PC-3 (cell line): ENCODE data around the gene PDSS1. TPM values are rescaled to one million over a fixed set of nuclear protein-coding genes. Genes with fewer than 3 reads are reported as not detected.

ENCODE experiments used
- ATAC-seq: fragments of 200-7000 bp; cut with Tn5 transposase; 2 replicates; pipeline ENCODE4 v1.9.1; 2020; ENCODE audit warnings: mild to moderate bottlenecking, moderate library complexity
- BruUV-seq: library from RNA; stranded (reverse); fragments of 400-500 nt; replicated peaks from 2 replicates; lab custom pipeline; 2021; lab: Mats Ljungman, UMichigan
- CTCF ChIA-PET: fragments of 300-600 bp; sonication (Branson Sonifier 250); formaldehyde crosslinking; loops from one replicate; lab custom pipeline; 2022; ENCODE audit warnings: antibody characterized with exemption; lab: Charles Lee
- POLR2A ChIA-PET: fragments of 300-600 bp; sonication (Branson Sonifier 250); formaldehyde crosslinking; loops from one replicate; lab custom pipeline; 2022; ENCODE audit warnings: antibody characterized with exemption; ENCODE audit not compliant: unreplicated experiment; lab: Charles Lee
- DNase-seq: peaks from one replicate; pipeline ENCODE4 v3.0.0-alpha.2; 2015
- H2AFZ ChIP-seq: fragments of 300-600 bp; sonication (generic); 2 replicates; pipeline ENCODE4 v1.6.0; 2016; ENCODE audit warnings: antibody characterized with exemption, low read length
- H3F3A ChIP-seq: fragments of 300-600 bp; sonication (generic); one replicate; pipeline ENCODE4 v1.6.0; 2017; ENCODE audit warnings: antibody characterized with exemption, low read length, control low read depth, mild to moderate bottlenecking; ENCODE audit not compliant: unreplicated experiment
- H3K27ac ChIP-seq: fragments of 300-600 bp; sonication (generic); 2 replicates; pipeline ENCODE4 v1.5.1; 2016; ENCODE audit warnings: mild to moderate bottlenecking, low read length
- H3K27me3 ChIP-seq: fragments of 300-600 bp; sonication (generic); 2 replicates; pipeline ENCODE4 v1.6.1; 2016; ENCODE audit warnings: low read length, mixed read lengths
- H3K36me3 ChIP-seq: fragments of 300-600 bp; sonication (generic); 2 replicates; pipeline ENCODE4 v1.6.1; 2016; ENCODE audit warnings: low read depth, mixed run types, low read length, mixed read lengths
- H3K4me1 ChIP-seq: fragments of 300-600 bp; sonication (generic); 2 replicates; pipeline ENCODE4 v1.5.1; 2016; ENCODE audit warnings: low read length; ENCODE audit not compliant: insufficient read depth
- H3K4me2 ChIP-seq: fragments of 300-600 bp; sonication (generic); 2 replicates; pipeline ENCODE4 v1.6.0; 2016; ENCODE audit warnings: low read length
- H3K4me3 ChIP-seq: fragments of 300-600 bp; sonication (generic); 2 replicates; pipeline ENCODE4 v1.5.1; 2016; ENCODE audit warnings: mild to moderate bottlenecking, low read length, mixed read lengths
- H3K79me2 ChIP-seq: fragments of 300-600 bp; sonication (generic); 2 replicates; pipeline ENCODE4 v1.6.1; 2017; ENCODE audit warnings: low read length, mixed read lengths
- H3K9ac ChIP-seq: fragments of 300-600 bp; sonication (generic); 2 replicates; pipeline ENCODE4 v1.6.0; 2016; ENCODE audit warnings: mild to moderate bottlenecking, low read length
- H3K9me2 ChIP-seq: fragments of 300-600 bp; sonication (generic); replicated peaks from 2 replicates; pipeline ENCODE4 v1.6.1; 2016; ENCODE audit warnings: mixed run types, low read length, mixed read lengths
- H3K9me3 ChIP-seq: fragments of 300-600 bp; sonication (generic); 2 replicates; pipeline ENCODE4 v1.6.1; 2016; ENCODE audit warnings: low read length, mixed read lengths
- H4K20me1 ChIP-seq: fragments of 300-600 bp; sonication (generic); 2 replicates; pipeline ENCODE4 v1.6.1; 2016; ENCODE audit warnings: low read length, mixed read lengths
- CTCF ChIP-seq: fragments of 300-600 bp; sonication (generic); conservative IDR thresholded peaks from 2 replicates; pipeline ENCODE4 v1.5.1; 2017; ENCODE audit warnings: antibody characterized with exemption, low read depth, mild to moderate bottlenecking, low read length
- EZH2 ChIP-seq: fragments of 300-600 bp; sonication (generic); IDR thresholded peaks from one replicate; pipeline ENCODE4 v1.6.1; 2017; ENCODE audit warnings: antibody characterized with exemption, mild to moderate bottlenecking, low read length; ENCODE audit not compliant: unreplicated experiment
- EZH2phosphoT487 ChIP-seq: fragments of 300-600 bp; sonication (generic); IDR thresholded peaks from 2 replicates; pipeline ENCODE4 v1.6.1; 2018; ENCODE audit warnings: mild to moderate bottlenecking, antibody characterized with exemption, low read length, borderline replicate concordance
- intact Hi-C: fragments of 100-400 bp; cut with micrococcal nuclease; formaldehyde crosslinking; loops from 2 replicates; pipeline ENCODE4 v1.9.0; 2023
- total RNA-seq: library from RNA; depleted of rRNA; stranded (reverse); fragments of >200 nt; gene quantifications from 2 replicates; pipeline ENCODE4 v1.2.3, GENCODE V29; 2014

The PDSS1 gene
- total RNA-seq, 1 experiment from 2014 or later: 16.8 TPM

GRCh38 chr10:26776258-26776657, 78.8 kb downstream of the PDSS1 start:
- no peaks in the 10 kb centered on the region for H3K9me2 ChIP-seq
- H2AFZ ChIP-seq: no peak overlapping the region
- ATAC-seq: no peak
- H3K27ac ChIP-seq: no peak overlapping the region
- peak; percentile 54 for DNase-seq
- H3K4me2 ChIP-seq: peak overlapping the region; percentile 3; the same call in 1 of the 2 replicates
- peaks cover 25% of the 10 kb centered on the region for H3K4me1 ChIP-seq
- H3K36me3 ChIP-seq: no peaks in the 10 kb centered on the region
- CTCF ChIA-PET: no interaction called here
- H3K79me2 ChIP-seq: peaks cover 41% of the 10 kb centered on the region
- POLR2A ChIA-PET: no interaction called here
- TF ChIP-seq EZH2phosphoT487: no peak
- TF ChIP-seq EZH2: no peak
- TF ChIP-seq CTCF: no peak
- H3K27me3 ChIP-seq: no peaks in the 10 kb centered on the region
- no peaks in the 10 kb centered on the region for H3K9me3 ChIP-seq
- H3F3A ChIP-seq: no peaks in the 10 kb centered on the region
- no TSS peak for BruUV-seq
- H3K9ac ChIP-seq: no peak overlapping the region
- H3K4me3 ChIP-seq: no peak overlapping the region
- H4K20me1 ChIP-seq: no peaks in the 10 kb centered on the region
- intact Hi-C loops: no loop called here

- no peaks in the 10 kb centered on the region for H3K9me3 ChIP-seq
- no peak overlapping the region for H3K9ac ChIP-seq
- ChIA-PET CTCF (no interaction called here), POLR2A (no interaction called here)
- DNase-seq (no peak), ATAC-seq (no peak)
- no peak overlapping the region for H3K4me3 ChIP-seq
- H3K27me3 ChIP-seq: no peaks in the 10 kb centered on the region
- TF ChIP-seq EZH2phosphoT487 (no peak), EZH2 (no peak), CTCF (no peak)
- no peaks in the 10 kb centered on the region for H3K36me3 ChIP-seq
- no peak overlapping the region for H2AFZ ChIP-seq
- no TSS peak for BruUV-seq
- intact Hi-C loops: no loop called here
- no peaks in the 10 kb centered on the region for H3K9me2 ChIP-seq
- peaks cover 35% of the 10 kb centered on the region for H3K79me2 ChIP-seq
- no peak overlapping the region for H3K4me2 ChIP-seq
- no peaks in the 10 kb centered on the region for H4K20me1 ChIP-seq
- no peak overlapping the region for H3K27ac ChIP-seq
- H3F3A ChIP-seq: no peaks in the 10 kb centered on the region
- peaks cover 35% of the 10 kb centered on the region for H3K4me1 ChIP-seq
Measured at GRCh38 chr10:26777686-26778085, 80.2 kb downstream of the PDSS1 start.

GRCh38 chr10:26779176-26779860, 81.8 kb downstream of the PDSS1 start:
- Histone ChIP-seq H3K79me2 (peaks cover 49% of the 10 kb centered on the region), H3K4me1 (peaks cover 30% of the 10 kb centered on the region), H3K9ac (no peak overlapping the region), H3F3A (no peaks in the 10 kb centered on the region), H2AFZ (no peak overlapping the region), H3K4me3 (no peak overlapping the region), H3K4me2 (no peak overlapping the region), H3K27ac (no peak overlapping the region), H3K9me2 (no peaks in the 10 kb centered on the region), H4K20me1 (no peaks in the 10 kb centered on the region), H3K9me3 (no peaks in the 10 kb centered on the region), H3K27me3 (no peaks in the 10 kb centered on the region), H3K36me3 (no peaks in the 10 kb centered on the region)
- no peak for ATAC-seq
- no TSS peak for BruUV-seq
- no peak for TF ChIP-seq EZH2
- TF ChIP-seq CTCF: no peak
- no peak for TF ChIP-seq EZH2phosphoT487
- intact Hi-C loops: no loop called here
- CTCF ChIA-PET: no interaction called here
- no peak for DNase-seq
- POLR2A ChIA-PET: no interaction called here
